HEK293T (cell line): ENCODE data around the gene CADM1.

ENCODE experiments used
- CTCF ChIA-PET: fragments of 350-600 bp; formaldehyde crosslinking; extraction: SDS; loops from one replicate; lab custom pipeline; 2021; ENCODE audit warnings: antibody characterized with exemption, inconsistent platforms; lab: Yijun Ruan, JAX
- POLR2A ChIA-PET: fragments of 350-600 bp; formaldehyde crosslinking; extraction: SDS; loops from one replicate; lab custom pipeline; 2020; ENCODE audit warnings: antibody characterized with exemption, inconsistent platforms; lab: Yijun Ruan, JAX
- DNase-seq: peaks from one replicate; pipeline ENCODE4 v3.0.0; 2012; ENCODE audit warnings: mixed read lengths; ENCODE audit errors: extremely low spot score
- ARNT ChIP-seq: fragments of 450-650 bp; IDR thresholded peaks from 2 replicates; pipeline ENCODE4 v1.6.1; 2017; ENCODE audit warnings: mild to moderate bottlenecking
- BHLHE40 ChIP-seq: fragments of 450-650 bp; IDR thresholded peaks from 2 replicates; pipeline ENCODE4 v1.6.1; 2016; ENCODE audit warnings: mild to moderate bottlenecking, moderate library complexity, borderline replicate concordance
- CTBP1 ChIP-seq: fragments of 450-650 bp; IDR thresholded peaks from 2 replicates; pipeline ENCODE4 v1.6.1; 2016; ENCODE audit warnings: borderline replicate concordance
- ELF4 ChIP-seq: fragments of 450-650 bp; IDR thresholded peaks from 2 replicates; pipeline ENCODE4 v1.6.1; 2017; ENCODE audit warnings: antibody characterized with exemption
- FOXA1 ChIP-seq: fragments of 450-650 bp; IDR thresholded peaks from 2 replicates; pipeline ENCODE4 v1.6.1; 2016; ENCODE audit warnings: mild to moderate bottlenecking
- FOXK2 ChIP-seq: fragments of 450-650 bp; IDR thresholded peaks from 2 replicates; pipeline ENCODE4 v1.6.1; 2016; ENCODE audit warnings: mild to moderate bottlenecking
- FOXM1 ChIP-seq: fragments of 450-650 bp; IDR thresholded peaks from 2 replicates; pipeline ENCODE4 v1.6.1; 2017; ENCODE audit warnings: mild to moderate bottlenecking, borderline replicate concordance
- HDGF ChIP-seq: fragments of 450-650 bp; IDR thresholded peaks from 2 replicates; pipeline ENCODE4 v1.6.1; 2017; ENCODE audit warnings: antibody characterized with exemption, borderline replicate concordance
- L3MBTL2 ChIP-seq: fragments of 450-650 bp; conservative IDR thresholded peaks from 2 replicates; pipeline ENCODE4 v1.6.1; 2016; ENCODE audit warnings: mild to moderate bottlenecking
- LEF1 ChIP-seq: fragments of 450-650 bp; IDR thresholded peaks from 2 replicates; pipeline ENCODE4 v1.6.1; 2017; ENCODE audit warnings: mild to moderate bottlenecking, borderline replicate concordance
- NFRKB ChIP-seq: fragments of 450-650 bp; IDR thresholded peaks from 2 replicates; pipeline ENCODE4 v1.6.1; 2016; ENCODE audit warnings: mild to moderate bottlenecking, moderate library complexity
- PKNOX1 ChIP-seq: fragments of 450-650 bp; IDR thresholded peaks from 2 replicates; pipeline ENCODE4 v1.6.1; 2016
- SP1 ChIP-seq: fragments of 450-650 bp; IDR thresholded peaks from 2 replicates; pipeline ENCODE4 v1.6.1; 2017
- SUZ12 ChIP-seq: fragments of 450-650 bp; IDR thresholded peaks from 2 replicates; pipeline ENCODE4 v1.6.1; 2016; ENCODE audit warnings: mild to moderate bottlenecking
- TARDBP ChIP-seq: fragments of 450-650 bp; IDR thresholded peaks from 2 replicates; pipeline ENCODE4 v1.6.1; 2016
- ZNF384 ChIP-seq: fragments of 450-650 bp; IDR thresholded peaks from 2 replicates; pipeline ENCODE4 v1.6.1; 2016

Gene CADM1

GRCh38 chr11:115466122-115466521, 38.1 kb downstream of the CADM1 start:
- ChIA-PET POLR2A (no interaction called here), CTCF (no interaction called here)
- TF ChIP-seq ARNT = no peak
- TF ChIP-seq FOXA1 = no peak
- no peak for TF ChIP-seq SUZ12
- TF ChIP-seq TARDBP = no peak
- TF ChIP-seq L3MBTL2 = no peak
- no peak for TF ChIP-seq BHLHE40
- no peak for TF ChIP-seq FOXM1
- TF ChIP-seq LEF1 = no peak
- no peak for TF ChIP-seq ZNF384
- TF ChIP-seq NFRKB = no peak
- no peak for TF ChIP-seq FOXK2
- TF ChIP-seq SP1 = no peak
- no peak for TF ChIP-seq ELF4
- no peak for TF ChIP-seq PKNOX1
- no peak for TF ChIP-seq HDGF
- no peak for DNase-seq

- no peak for TF ChIP-seq ZNF384
- no peak for TF ChIP-seq FOXM1
- no peak for TF ChIP-seq SUZ12
- TF ChIP-seq HDGF = no peak
- TF ChIP-seq NFRKB = no peak
- no peak for TF ChIP-seq ELF4
- no peak for DNase-seq
- CTCF ChIA-PET = no interaction called here
- POLR2A ChIA-PET = no interaction called here
Measured at GRCh38 chr11:115464269-115464668, 39.9 kb downstream of the CADM1 start.

- ChIA-PET CTCF (no interaction called here), POLR2A (no interaction called here)
- TF ChIP-seq SP1 = no peak
- TF ChIP-seq NFRKB = no peak
- no peak for TF ChIP-seq PKNOX1
- DNase-seq = no peak
Measured at GRCh38 chr11:115463606-115464005, 40.6 kb downstream of the CADM1 start.

- no peak for DNase-seq
- TF ChIP-seq PKNOX1 = no peak
- CTCF ChIA-PET = no interaction called here
- POLR2A ChIA-PET = no interaction called here
Measured at GRCh38 chr11:115462757-115463156, 41.5 kb downstream of the CADM1 start.

GRCh38 chr11:115462004-115462541, 42.1 kb downstream of the CADM1 start:
- TF ChIP-seq ELF4 = no peak
- TF ChIP-seq FOXK2 = no peak
- TF ChIP-seq SUZ12 = no peak
- TF ChIP-seq FOXM1 = no peak
- TF ChIP-seq L3MBTL2 = no peak
- TF ChIP-seq LEF1 = no peak
- TF ChIP-seq HDGF = no peak
- TF ChIP-seq ARNT = no peak
- no peak for TF ChIP-seq PKNOX1
- TF ChIP-seq ZNF384 = no peak
- no peak for TF ChIP-seq CTBP1
- TF ChIP-seq TARDBP = no peak
- no peak for TF ChIP-seq FOXA1
- no peak for TF ChIP-seq NFRKB
- TF ChIP-seq SP1 = no peak
- no peak for TF ChIP-seq BHLHE40
- ChIA-PET CTCF (no interaction called here), POLR2A (no interaction called here)
- no peak for DNase-seq

- no peak for DNase-seq
- CTCF ChIA-PET = no interaction called here
- POLR2A ChIA-PET = no interaction called here
- TF ChIP-seq BHLHE40 (no peak), SUZ12 (no peak), FOXM1 (no peak), TARDBP (no peak), NFRKB (no peak), L3MBTL2 (no peak), FOXK2 (no peak), HDGF (no peak), LEF1 (no peak), ZNF384 (no peak), SP1 (no peak), FOXA1 (no peak), ARNT (no peak), PKNOX1 (no peak), ELF4 (no peak), CTBP1 (no peak)
Measured at GRCh38 chr11:115460512-115460911, 43.7 kb downstream of the CADM1 start.
